AG04449 (cell line): ENCODE measurements around the gene MRPS25.
A peak's percentile ranks its signal among the peaks of the same experiment; 100 is the strongest.

Experiments used
- CTCF ChIA-PET: fragments of 350-600 bp; formaldehyde crosslinking; extraction: SDS; loops from one replicate; lab custom pipeline; 2021; ENCODE audit warnings: antibody characterized with exemption; lab: Yijun Ruan, JAX
- POLR2A ChIA-PET: fragments of 400-600, 350-600 bp; formaldehyde crosslinking; extraction: SDS; loops from one replicate; lab custom pipeline; 2020; ENCODE audit warnings: antibody characterized with exemption, inconsistent platforms; lab: Yijun Ruan, JAX
- DNase-seq: peaks from one replicate; pipeline ENCODE4 v3.0.0-alpha.2; 2010; ENCODE audit warnings: low read depth, low spot score
- H3K4me3 ChIP-seq: 2 replicates; pipeline ENCODE4 v1.5.1; 2011; ENCODE audit warnings: low read depth, mild to moderate bottlenecking, control low read depth, low read length
- TF ChIP-seq, protein P1 (sequence below): IDR thresholded peaks from one replicate; pipeline ENCODE4 v1.5.1; 2011; ENCODE audit warnings: mild to moderate bottlenecking, moderate library complexity, low read length, control low read depth, inconsistent platforms; ENCODE audit not compliant: insufficient read depth; ENCODE audit errors: missing control alignments

The MRPS25 gene

DNA sequence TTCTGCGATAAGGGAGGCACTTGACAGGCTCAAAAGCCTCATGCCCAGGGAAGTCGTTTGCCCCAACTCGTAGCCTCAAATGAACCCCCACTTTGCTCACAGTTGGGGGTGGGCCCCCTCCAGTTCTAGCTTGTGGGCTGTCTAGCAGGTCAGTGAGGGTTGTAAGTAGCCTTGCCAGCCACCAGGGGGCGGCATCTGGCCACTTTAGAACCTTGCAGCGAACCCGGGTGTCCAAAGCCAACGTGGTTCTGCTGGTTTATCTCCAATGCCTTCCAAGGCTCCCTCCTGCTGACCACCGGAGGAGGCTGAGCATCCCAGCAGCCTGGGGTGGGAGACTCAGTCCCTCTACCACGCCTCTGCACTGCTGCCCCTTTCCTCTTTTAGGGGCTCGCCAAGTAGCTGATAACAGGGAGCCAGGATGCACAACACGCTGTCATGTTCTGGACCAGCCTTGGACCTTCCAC, 43.0 kb upstream of the MRPS25 start:
- DNase-seq = no peak
- POLR2A ChIA-PET = no interaction called here
- TF ChIP-seq, protein P1, sequence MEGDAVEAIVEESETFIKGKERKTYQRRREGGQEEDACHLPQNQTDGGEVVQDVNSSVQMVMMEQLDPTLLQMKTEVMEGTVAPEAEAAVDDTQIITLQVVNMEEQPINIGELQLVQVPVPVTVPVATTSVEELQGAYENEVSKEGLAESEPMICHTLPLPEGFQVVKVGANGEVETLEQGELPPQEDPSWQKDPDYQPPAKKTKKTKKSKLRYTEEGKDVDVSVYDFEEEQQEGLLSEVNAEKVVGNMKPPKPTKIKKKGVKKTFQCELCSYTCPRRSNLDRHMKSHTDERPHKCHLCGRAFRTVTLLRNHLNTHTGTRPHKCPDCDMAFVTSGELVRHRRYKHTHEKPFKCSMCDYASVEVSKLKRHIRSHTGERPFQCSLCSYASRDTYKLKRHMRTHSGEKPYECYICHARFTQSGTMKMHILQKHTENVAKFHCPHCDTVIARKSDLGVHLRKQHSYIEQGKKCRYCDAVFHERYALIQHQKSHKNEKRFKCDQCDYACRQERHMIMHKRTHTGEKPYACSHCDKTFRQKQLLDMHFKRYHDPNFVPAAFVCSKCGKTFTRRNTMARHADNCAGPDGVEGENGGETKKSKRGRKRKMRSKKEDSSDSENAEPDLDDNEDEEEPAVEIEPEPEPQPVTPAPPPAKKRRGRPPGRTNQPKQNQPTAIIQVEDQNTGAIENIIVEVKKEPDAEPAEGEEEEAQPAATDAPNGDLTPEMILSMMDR = peak; percentile 86
- no peak overlapping the region for H3K4me3 ChIP-seq
- CTCF ChIA-PET = interaction anchor here (0.5 to 6.8 kb wide), 28 partner anchors 9 to 1133 kb away, joined by 3 to 121 read pairs (median 6); partner anchors contain the start of genes CAPN7, MRPS25 and RBSN

DNA sequence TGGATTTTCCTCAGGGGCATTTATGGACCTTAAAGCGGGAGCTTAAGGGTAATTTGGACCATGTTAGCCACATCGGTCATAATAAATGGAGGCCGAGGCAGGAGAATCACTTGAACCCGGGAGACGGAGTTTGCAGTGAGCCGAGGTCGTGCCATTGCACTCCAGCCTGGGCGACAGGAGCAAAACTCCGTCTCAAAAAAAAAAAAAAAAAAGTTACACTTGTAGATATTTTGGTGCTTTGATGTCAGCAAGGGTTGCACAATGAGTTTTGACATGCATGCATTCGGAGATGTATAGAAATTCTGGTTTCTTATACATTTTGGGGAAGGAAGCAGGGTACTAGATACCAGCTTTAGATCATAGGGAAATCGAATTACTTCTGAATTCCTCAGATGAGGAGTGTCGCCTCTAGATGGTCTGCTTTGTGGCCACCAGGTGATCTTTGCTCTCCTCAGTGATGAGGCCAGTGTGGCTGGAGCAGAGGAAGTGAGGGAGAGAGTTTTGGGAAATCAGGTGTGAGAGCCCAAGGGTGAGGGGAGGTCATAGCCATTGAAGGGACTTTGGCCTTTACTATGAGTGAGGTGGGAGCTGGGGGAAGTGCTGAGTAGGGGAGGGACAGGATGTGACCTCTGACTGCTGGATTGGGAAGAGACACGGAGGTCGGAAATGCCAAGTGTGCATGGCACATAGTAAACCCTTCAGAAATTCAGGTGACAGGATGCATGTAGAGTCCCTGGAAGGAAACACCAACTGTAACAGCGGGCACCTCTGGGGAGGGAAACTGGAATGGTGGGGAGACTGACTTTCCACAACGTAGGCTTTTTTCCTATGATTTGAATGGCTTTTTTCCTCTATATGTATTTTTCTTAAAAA, 42.2 kb upstream of the MRPS25 start:
- CTCF ChIA-PET = interaction anchor here (0.5 to 6.8 kb wide), 21 partner anchors 8 to 1134 kb away, joined by 3 to 121 read pairs (median 5); partner anchors contain the start of genes CAPN7, MRPS25 and RBSN
- no peak for DNase-seq
- POLR2A ChIA-PET = no interaction called here
- TF ChIP-seq, protein P1 = no peak
- H3K4me3 ChIP-seq = no peak overlapping the region

DNA sequence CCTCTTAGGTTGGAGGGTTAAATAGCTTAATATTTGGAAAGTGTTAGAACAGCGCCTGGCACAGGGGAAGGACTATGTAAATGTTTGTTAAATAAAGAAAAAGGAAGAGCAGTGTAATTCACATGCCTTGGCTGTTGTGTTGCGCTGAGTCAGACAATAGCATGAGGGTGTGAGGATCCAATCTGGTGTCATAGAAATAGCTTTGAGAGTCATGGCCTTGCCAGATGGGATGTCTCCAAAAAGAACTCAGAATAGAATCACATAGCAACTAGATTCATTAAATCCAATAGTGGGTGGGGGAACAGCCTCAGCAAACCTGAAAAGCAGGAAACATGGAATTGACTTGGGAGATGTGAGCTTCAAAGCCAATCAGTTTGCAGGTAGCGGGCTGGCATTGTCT, 37.7 kb upstream of the MRPS25 start:
- TF ChIP-seq, protein P1 = no peak
- DNase-seq = no peak
- CTCF ChIA-PET = interaction anchor here (0.9 to 1.2 kb wide), 5 partner anchors 12 to 103 kb away, joined by 3 to 5 read pairs (median 4); partner anchors contain the start of gene CAPN7
- H3K4me3 ChIP-seq = no peak overlapping the region
- POLR2A ChIA-PET = interaction anchor here (0.6 kb wide), 1 partner anchor 62 kb away, joined by 3 read pairs; no protein-coding TSS in a partner anchor

DNA sequence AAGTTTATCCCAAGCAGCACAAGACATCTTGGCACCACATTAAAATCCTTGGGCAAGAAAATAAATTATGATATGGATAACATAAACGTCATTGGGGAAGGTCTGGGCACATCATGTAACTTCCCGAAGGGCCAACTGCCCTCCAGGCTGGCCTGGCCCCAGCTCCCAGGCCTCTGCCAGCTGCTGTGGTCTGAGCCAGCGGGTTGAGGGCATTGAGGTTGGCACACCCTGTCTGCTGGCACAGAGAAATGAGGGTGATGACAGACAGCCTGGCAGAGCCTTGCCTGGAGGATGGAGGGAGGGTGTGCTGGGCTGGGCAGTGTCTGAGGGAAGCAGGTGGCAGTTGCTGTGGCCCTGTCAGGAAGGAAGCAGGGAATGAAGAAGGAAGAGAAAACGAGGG, 37.1 kb upstream of the MRPS25 start:
- no peak overlapping the region for H3K4me3 ChIP-seq
- ChIA-PET CTCF (interaction anchor here (0.9 to 1.2 kb wide), 4 partner anchors 13 to 104 kb away, joined by 3 to 5 read pairs (median 4); partner anchors contain the start of gene CAPN7), POLR2A (no interaction called here)
- TF ChIP-seq, protein P1 = no peak
- DNase-seq = no peak

DNA sequence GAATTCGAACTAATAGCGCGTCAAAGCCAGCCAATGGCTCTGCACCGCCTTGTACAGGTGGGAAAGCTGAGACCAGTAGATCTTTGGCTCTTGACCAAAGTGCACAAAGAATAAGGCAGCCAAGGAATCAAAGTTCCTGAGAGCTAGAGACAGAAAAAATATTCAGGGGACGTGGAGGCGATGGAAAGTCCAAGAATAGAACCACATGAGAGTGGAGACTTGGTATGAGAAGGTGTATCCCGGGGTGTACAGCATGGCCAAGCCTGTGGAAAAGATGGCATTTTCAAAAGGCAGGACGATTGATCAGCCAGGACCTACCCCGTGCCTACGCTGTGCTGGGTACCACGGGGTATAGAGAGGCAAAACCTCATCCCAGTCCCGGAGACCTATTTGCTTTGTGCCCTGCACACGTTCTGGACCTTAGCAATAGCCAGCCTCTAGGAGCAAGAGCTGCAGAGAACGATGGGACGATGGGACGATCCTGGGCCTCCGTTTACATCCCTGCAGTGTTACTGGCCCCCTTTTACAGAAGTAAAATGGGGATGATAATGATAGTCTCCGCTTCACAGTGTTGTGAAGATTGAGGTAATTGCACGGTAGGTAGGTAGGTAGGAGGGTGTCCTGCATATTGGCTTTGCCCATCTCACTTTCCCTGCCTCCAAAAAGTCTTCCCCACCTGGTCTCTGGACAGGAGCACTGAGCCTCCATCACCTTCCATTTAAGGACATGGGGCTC, 34.4 kb upstream of the MRPS25 start:
- H3K4me3 ChIP-seq = peak overlapping the region; percentile 98
- TF ChIP-seq, protein P1 = no peak
- CTCF ChIA-PET = interaction anchor here (1.0 to 4.5 kb wide), 3 partner anchors 10 to 174 kb away, joined by 3 to 42 read pairs (median 4); no protein-coding TSS in a partner anchor
- DNase-seq = no peak
- POLR2A ChIA-PET = interaction anchor here (0.6 to 0.9 kb wide), 4 partner anchors 10 to 457 kb away, joined by 3 to 6 read pairs (median 3); partner anchors contain the start of gene MRPS25
